WTC11 (cell line): ENCODE measurements around the gene C1orf174. TPM values are rescaled to one million over a fixed set of nuclear protein-coding genes. Genes with fewer than 3 reads are reported as not detected.

Experiments used
- ATAC-seq: fragments of 200-7000 bp; cut with Tn5 transposase; 2 replicates; pipeline ENCODE4 v1.10.0; 2021; ENCODE audit warnings: mild to moderate bottlenecking, moderate library complexity
- CTCF ChIA-PET: fragments of 300-600 bp; sonication (Branson Sonifier 250); formaldehyde crosslinking; loops from one replicate; lab custom pipeline; 2021; ENCODE audit warnings: antibody characterized with exemption; lab: Charles Lee
- POLR2A ChIA-PET: fragments of 350-600 bp; sonication (Branson Sonifier 250); formaldehyde crosslinking; loops from one replicate; lab custom pipeline; 2021; ENCODE audit warnings: antibody characterized with exemption; lab: Charles Lee
- DNase-seq: peaks from one replicate; pipeline ENCODE4 v3.0.0; 2021; ENCODE audit warnings: low spot score
- H3K27ac Mint-ChIP-seq: 2 replicates; pipeline ENCODE4 v1.8.0; 2021; ENCODE audit warnings: mixed read lengths
- H3K27me3 Mint-ChIP-seq: 2 replicates; pipeline ENCODE4 v1.8.0; 2021; ENCODE audit warnings: low read depth, mild to moderate bottlenecking, moderate library complexity, mixed read lengths
- H3K36me3 Mint-ChIP-seq: 2 replicates; pipeline ENCODE4 v1.8.0; 2021; ENCODE audit warnings: mixed read lengths
- H3K4me1 Mint-ChIP-seq: 2 replicates; pipeline ENCODE4 v1.8.0; 2022; ENCODE audit warnings: mixed read lengths
- H3K4me3 Mint-ChIP-seq: 2 replicates; pipeline ENCODE4 v1.8.0; 2021; ENCODE audit warnings: mild to moderate bottlenecking, moderate library complexity, mixed read lengths
- H3K9me3 Mint-ChIP-seq: 2 replicates; pipeline ENCODE4 v1.8.0; 2021; ENCODE audit warnings: mixed read lengths
- ATF2 ChIP-seq: sonication (generic); formaldehyde crosslinking; IDR thresholded peaks from 2 replicates; pipeline ENCODE4 v1.8.1; 2022; ENCODE audit warnings: low read depth, missing genetic modification reagents, borderline replicate concordance
- E2F5 ChIP-seq: sonication (generic); formaldehyde crosslinking; IDR thresholded peaks from 2 replicates; pipeline ENCODE4 v1.8.1; 2022; ENCODE audit warnings: mild to moderate bottlenecking, moderate library complexity, missing genetic modification reagents
- ERG ChIP-seq: fragments of 250-450 bp; sonication (Bioruptor Pico); IDR thresholded peaks from 2 replicates; pipeline ENCODE4 v1.8.0; 2021; ENCODE audit warnings: mild to moderate bottlenecking
- FOXP1 ChIP-seq: sonication (generic); formaldehyde crosslinking; IDR thresholded peaks from 2 replicates; pipeline ENCODE4 v1.8.0; 2022; ENCODE audit warnings: missing genetic modification reagents, mild to moderate bottlenecking, moderate library complexity, borderline replicate concordance
- FOXP4 ChIP-seq: sonication (generic); formaldehyde crosslinking; IDR thresholded peaks from 2 replicates; pipeline ENCODE4 v1.8.0; 2022; ENCODE audit warnings: mild to moderate bottlenecking, missing genetic modification reagents
- IRF2 ChIP-seq: sonication (generic); formaldehyde crosslinking; IDR thresholded peaks from 2 replicates; pipeline ENCODE4 v1.8.0; 2022; ENCODE audit warnings: low read depth, missing genetic modification reagents, borderline replicate concordance
- NR1H2 ChIP-seq: sonication (generic); formaldehyde crosslinking; IDR thresholded peaks from 2 replicates; pipeline ENCODE4 v1.9.0; 2021; ENCODE audit warnings: mild to moderate bottlenecking, moderate library complexity, missing genetic modification reagents
- PRDM15 ChIP-seq: sonication (generic); formaldehyde crosslinking; IDR thresholded peaks from 2 replicates; pipeline ENCODE4 v1.8.0; 2022; ENCODE audit warnings: missing genetic modification reagents
- PREB ChIP-seq: sonication (generic); formaldehyde crosslinking; IDR thresholded peaks from 2 replicates; pipeline ENCODE4 v1.8.1; 2022; ENCODE audit warnings: mild to moderate bottlenecking, missing genetic modification reagents, moderate library complexity, borderline replicate concordance
- RELA ChIP-seq: sonication (generic); formaldehyde crosslinking; IDR thresholded peaks from 2 replicates; pipeline ENCODE4 v1.8.1; 2022; ENCODE audit warnings: missing genetic modification reagents, mild to moderate bottlenecking, borderline replicate concordance
- RORB ChIP-seq: fragments of 250-450 bp; sonication (Bioruptor Pico); IDR thresholded peaks from 2 replicates; pipeline ENCODE4 v1.9.0; 2021; ENCODE audit warnings: mild to moderate bottlenecking
- SP1 ChIP-seq: sonication (generic); formaldehyde crosslinking; conservative IDR thresholded peaks from 2 replicates; pipeline ENCODE4 v1.8.1; 2022; ENCODE audit warnings: missing genetic modification reagents
- ZNF219 ChIP-seq: sonication (generic); formaldehyde crosslinking; IDR thresholded peaks from 2 replicates; pipeline ENCODE4 v1.8.0; 2023; ENCODE audit warnings: missing genetic modification reagents, mild to moderate bottlenecking, borderline replicate concordance
- ZNF281 ChIP-seq: sonication (generic); formaldehyde crosslinking; IDR thresholded peaks from 2 replicates; pipeline ENCODE4 v1.8.0; 2023; ENCODE audit warnings: mild to moderate bottlenecking, missing genetic modification reagents
- ZNF423 ChIP-seq: fragments of 250-450 bp; sonication (Bioruptor Pico); IDR thresholded peaks from 2 replicates; pipeline ENCODE4 v2.1.2; 2022; ENCODE audit warnings: mild to moderate bottlenecking, moderate library complexity
- ZNF512 ChIP-seq: sonication (generic); formaldehyde crosslinking; IDR thresholded peaks from 2 replicates; pipeline ENCODE4 v1.8.1; 2022; ENCODE audit warnings: missing genetic modification reagents, borderline replicate concordance
- ZNF671 ChIP-seq: fragments of 250-450 bp; sonication (Bioruptor Pico); IDR thresholded peaks from 2 replicates; pipeline ENCODE4 v1.8.0; 2021; ENCODE audit warnings: mild to moderate bottlenecking
- total RNA-seq: library from RNA; stranded (reverse); gene quantifications from 3 replicates; pipeline ENCODE4 v1.2.3, GENCODE V29; 2021

The C1orf174 gene
- total RNA-seq, 1 experiment from 2014 or later: 24.2 TPM

- H3K27ac Mint-ChIP-seq: no peak overlapping the region
- peaks cover 23% of the 10 kb centered on the region for H3K36me3 Mint-ChIP-seq
- H3K4me3 Mint-ChIP-seq: no peak overlapping the region
- TF ChIP-seq ZNF219 (CRISPR knock-in tag) (no peak), ZNF423 (CRISPR knock-in tag) (no peak), RORB (CRISPR knock-in tag) (no peak), ZNF281 (no peak), ZNF512 (CRISPR knock-in tag) (no peak), ERG (CRISPR knock-in tag) (no peak), FOXP4 (CRISPR knock-in tag) (no peak), ZNF671 (no peak), IRF2 (CRISPR knock-in tag) (no peak), PREB (CRISPR knock-in tag) (no peak), SP1 (no peak)
- DNase-seq (no peak), ATAC-seq (no peak)
- CTCF ChIA-PET: interaction anchor here (1.8 kb wide), 1 partner anchor 19 kb away, joined by 7 read pairs; no protein-coding TSS in a partner anchor
- H3K9me3 Mint-ChIP-seq: no peaks in the 10 kb centered on the region
- POLR2A ChIA-PET: no interaction called here
- no peaks in the 10 kb centered on the region for H3K27me3 Mint-ChIP-seq
- H3K4me1 Mint-ChIP-seq: no peaks in the 10 kb centered on the region
Observed at GRCh38 chr1:3847081-3847480, 53.0 kb downstream of the C1orf174 start.

GRCh38 chr1:3846541-3846940 is 53.5 kb downstream of the C1orf174 start:
- Mint-ChIP-seq H3K4me1 (no peaks in the 10 kb centered on the region), H3K4me3 (no peak overlapping the region), H3K27ac (no peak overlapping the region), H3K36me3 (peaks cover 23% of the 10 kb centered on the region), H3K9me3 (no peaks in the 10 kb centered on the region), H3K27me3 (no peaks in the 10 kb centered on the region)
- ChIA-PET POLR2A (interaction anchor here (0.6 kb wide), 1 partner anchor 852 kb away, joined by 7 read pairs; no protein-coding TSS in a partner anchor), CTCF (interaction anchor here (1.0 to 1.8 kb wide), 2 partner anchors 19 to 122 kb away, joined by 3 to 7 read pairs; no protein-coding TSS in a partner anchor)
- no peak for TF ChIP-seq E2F5
- TF ChIP-seq RELA (CRISPR knock-in tag): no peak
- no peak for TF ChIP-seq PRDM15 (CRISPR knock-in tag)
- no peak for TF ChIP-seq FOXP4 (CRISPR knock-in tag)
- no peak for TF ChIP-seq FOXP1
- TF ChIP-seq ATF2 (CRISPR knock-in tag): no peak
- no peak for TF ChIP-seq NR1H2 (CRISPR knock-in tag)
- no peak for DNase-seq
- no peak for ATAC-seq
